Rectal smooth muscle tissue (tissue), 1 donor: ENCODE data around the gene MIX23.

Experiments
- H3K27ac ChIP-seq: one replicate; pipeline ENCODE4 v1.7.0; 2013; ENCODE audit warnings: low read depth, low read length, inconsistent platforms
- H3K27me3 ChIP-seq: one replicate; pipeline ENCODE4 v1.7.0; 2013; ENCODE audit warnings: low read length; ENCODE audit not compliant: control insufficient read depth, insufficient read depth
- H3K36me3 ChIP-seq: one replicate; pipeline ENCODE4 v1.7.0; 2013; ENCODE audit warnings: low read length; ENCODE audit not compliant: control insufficient read depth, insufficient read depth
- H3K4me1 ChIP-seq: one replicate; pipeline ENCODE4 v1.7.0; 2013; ENCODE audit warnings: low read length; ENCODE audit not compliant: control insufficient read depth, insufficient read depth
- H3K4me3 ChIP-seq: one replicate; pipeline ENCODE4 v1.7.0; 2013; ENCODE audit warnings: low read length
- H3K9ac ChIP-seq: one replicate; pipeline ENCODE4 v1.7.0; 2013; ENCODE audit warnings: low read length

The MIX23 gene

DNA sequence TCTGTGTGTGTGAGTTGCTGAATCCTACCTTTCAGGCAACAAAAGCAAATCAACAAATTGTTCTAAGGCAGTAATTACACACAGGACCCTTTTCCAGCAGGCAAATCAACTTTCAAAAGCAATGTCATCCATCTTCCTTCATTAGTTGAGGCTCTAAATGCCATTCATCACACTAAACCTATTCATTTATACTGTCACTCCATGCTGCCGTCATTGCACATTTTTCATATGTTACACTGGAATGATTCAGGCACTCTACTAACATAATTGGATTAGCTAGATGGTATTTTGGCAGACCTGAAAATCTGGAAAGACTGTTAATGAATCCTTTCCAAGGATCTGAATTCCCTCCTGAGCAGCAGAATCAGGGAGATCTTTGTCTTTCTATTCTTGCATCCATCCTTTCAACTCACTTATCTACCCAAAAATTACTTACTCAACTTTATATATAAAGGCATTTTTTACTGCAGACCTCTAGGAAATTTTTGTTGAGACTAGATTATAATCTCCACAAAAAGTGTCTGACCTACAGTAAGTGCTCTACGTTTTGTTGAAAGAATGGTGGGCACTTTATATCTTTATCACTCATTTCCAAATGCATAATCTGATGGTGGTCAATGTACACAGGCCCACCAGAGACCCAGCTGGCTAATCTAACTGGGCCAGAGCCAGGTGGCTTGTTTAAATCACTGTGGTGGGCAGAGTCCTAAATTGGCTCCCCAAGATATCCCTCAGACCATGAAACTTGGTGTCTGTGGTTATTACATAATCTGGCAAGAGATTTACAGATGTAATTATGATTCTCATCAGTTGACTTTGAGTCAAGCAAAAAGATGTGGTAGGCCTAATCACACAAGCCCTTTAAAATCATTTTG is 25.0 kb downstream of the MIX23 start:
- H3K36me3 ChIP-seq, result no peaks in the 10 kb centered on the region
- H3K9ac ChIP-seq, result no peak overlapping the region
- no peaks in the 10 kb centered on the region for H3K27me3 ChIP-seq
- no peak overlapping the region for H3K4me3 ChIP-seq
- H3K4me1 ChIP-seq, result no peaks in the 10 kb centered on the region
- H3K27ac ChIP-seq, result no peak overlapping the region

DNA sequence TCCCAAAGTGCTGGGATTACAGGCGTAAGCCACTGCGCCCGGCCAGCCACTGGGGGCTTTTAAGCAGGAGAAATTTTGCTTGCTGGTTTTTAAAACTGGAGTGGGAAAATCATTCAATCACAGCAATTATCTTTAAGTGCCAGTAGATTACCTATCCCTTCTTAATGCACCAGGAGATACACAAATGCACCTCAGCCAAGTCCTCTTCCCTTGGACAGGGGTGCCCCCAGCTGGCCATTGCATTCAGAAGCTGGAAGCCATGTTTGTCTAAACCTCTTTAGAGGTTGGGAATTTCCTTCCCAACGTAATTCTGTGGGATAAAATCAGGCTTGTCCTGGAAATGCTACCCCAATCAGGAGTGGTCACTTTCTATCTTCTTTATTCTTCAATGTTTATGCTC is 26.6 kb downstream of the MIX23 start:
- H3K27ac ChIP-seq, result no peak overlapping the region
- no peak overlapping the region for H3K9ac ChIP-seq
- no peak overlapping the region for H3K4me3 ChIP-seq
- no peaks in the 10 kb centered on the region for H3K27me3 ChIP-seq
- no peaks in the 10 kb centered on the region for H3K4me1 ChIP-seq
- H3K36me3 ChIP-seq, result no peaks in the 10 kb centered on the region

DNA sequence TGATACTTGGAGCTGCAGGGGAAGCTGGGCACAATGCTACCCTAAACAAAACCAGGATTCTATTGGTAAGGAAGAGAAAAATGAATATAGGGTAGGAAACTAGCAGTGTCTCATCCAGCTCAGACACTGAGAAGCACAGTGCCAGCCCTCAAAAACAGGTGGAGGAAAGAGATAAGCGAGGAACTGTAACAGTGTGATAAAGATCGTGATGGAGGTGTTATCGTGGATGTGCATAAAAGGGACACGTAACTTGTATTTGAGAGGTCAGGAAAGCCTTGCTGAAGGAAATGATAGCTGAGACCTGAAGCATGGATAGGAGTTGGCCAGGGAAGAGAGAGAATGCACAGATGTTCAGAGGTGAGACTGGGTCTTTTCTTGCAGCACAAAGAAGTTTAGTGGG is 27.4 kb downstream of the MIX23 start:
- Histone ChIP-seq H3K36me3 (no peaks in the 10 kb centered on the region), H3K4me1 (no peaks in the 10 kb centered on the region), H3K27me3 (no peaks in the 10 kb centered on the region), H3K4me3 (no peak overlapping the region), H3K9ac (no peak overlapping the region), H3K27ac (no peak overlapping the region)

DNA sequence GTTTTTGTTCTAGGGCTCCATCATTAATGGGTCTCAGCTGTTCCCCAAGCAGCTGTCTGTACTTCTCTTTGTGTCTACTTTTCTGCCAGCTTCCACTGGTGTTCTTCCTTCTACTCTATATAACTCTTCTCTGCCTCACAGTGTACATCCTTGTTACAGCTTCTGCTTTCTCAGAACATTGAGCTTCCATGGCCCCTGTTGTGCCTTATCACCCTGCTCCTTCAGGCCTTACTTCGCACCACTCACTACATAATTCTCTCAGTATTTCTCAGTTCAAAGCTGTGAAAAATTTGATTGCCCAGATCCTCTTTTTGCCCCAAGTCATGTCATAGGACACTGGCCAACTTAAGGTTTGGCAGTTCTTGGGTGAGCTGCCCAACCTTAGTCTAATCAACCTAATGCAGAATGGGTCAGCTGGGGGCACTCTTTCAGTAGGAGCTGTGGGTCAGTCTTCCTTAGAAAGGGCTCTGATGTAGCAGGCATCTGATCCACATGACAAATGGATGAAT is 29.1 kb downstream of the MIX23 start:
- H3K36me3 ChIP-seq, result no peaks in the 10 kb centered on the region
- no peak overlapping the region for H3K9ac ChIP-seq
- no peak overlapping the region for H3K27ac ChIP-seq
- no peaks in the 10 kb centered on the region for H3K27me3 ChIP-seq
- no peaks in the 10 kb centered on the region for H3K4me1 ChIP-seq
- H3K4me3 ChIP-seq, result no peak overlapping the region

DNA sequence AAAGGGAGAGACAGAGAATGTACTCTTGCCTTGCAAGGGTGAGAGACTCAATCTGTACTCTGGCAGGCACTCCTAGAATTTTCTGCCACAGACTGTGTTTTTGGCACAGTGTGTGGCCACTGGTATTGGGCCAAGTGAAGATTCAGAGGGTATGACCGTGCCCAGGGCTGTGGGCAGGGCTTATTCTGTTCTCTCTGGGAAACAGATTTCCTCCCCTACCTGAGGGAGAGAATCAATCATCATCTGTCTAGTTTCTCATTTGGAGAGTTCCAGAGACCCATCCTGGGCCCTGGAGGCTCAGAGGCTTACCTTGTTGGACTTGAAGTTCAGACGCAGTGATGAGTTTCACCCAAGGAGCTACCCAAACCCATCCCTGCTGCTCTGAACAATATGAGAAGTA is 29.8 kb downstream of the MIX23 start:
- Histone ChIP-seq H3K36me3 (no peaks in the 10 kb centered on the region), H3K4me3 (no peak overlapping the region), H3K9ac (no peak overlapping the region), H3K27me3 (no peaks in the 10 kb centered on the region), H3K27ac (no peak overlapping the region), H3K4me1 (no peaks in the 10 kb centered on the region)

DNA sequence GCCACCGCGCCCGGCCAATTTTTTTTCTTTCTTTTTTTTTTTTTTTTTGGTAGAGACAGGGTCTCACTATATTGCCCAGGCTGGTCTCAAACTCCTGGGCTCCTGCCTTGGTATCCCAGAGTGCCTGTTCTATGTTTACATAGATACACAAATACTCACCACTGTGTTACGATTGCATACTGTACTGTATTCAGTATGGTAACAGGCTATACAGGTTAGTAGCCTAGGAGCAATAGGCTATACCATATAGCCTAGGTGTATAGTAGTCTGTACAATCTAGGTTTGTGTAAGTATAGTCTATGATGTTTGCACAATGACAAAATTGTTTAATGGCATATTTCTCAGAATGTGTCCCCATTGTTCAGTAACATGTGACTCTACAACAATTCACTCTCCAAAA is 31.4 kb downstream of the MIX23 start:
- Histone ChIP-seq H3K27ac (no peak overlapping the region), H3K4me3 (no peak overlapping the region), H3K27me3 (no peaks in the 10 kb centered on the region), H3K9ac (no peak overlapping the region), H3K4me1 (no peaks in the 10 kb centered on the region), H3K36me3 (no peaks in the 10 kb centered on the region)

DNA sequence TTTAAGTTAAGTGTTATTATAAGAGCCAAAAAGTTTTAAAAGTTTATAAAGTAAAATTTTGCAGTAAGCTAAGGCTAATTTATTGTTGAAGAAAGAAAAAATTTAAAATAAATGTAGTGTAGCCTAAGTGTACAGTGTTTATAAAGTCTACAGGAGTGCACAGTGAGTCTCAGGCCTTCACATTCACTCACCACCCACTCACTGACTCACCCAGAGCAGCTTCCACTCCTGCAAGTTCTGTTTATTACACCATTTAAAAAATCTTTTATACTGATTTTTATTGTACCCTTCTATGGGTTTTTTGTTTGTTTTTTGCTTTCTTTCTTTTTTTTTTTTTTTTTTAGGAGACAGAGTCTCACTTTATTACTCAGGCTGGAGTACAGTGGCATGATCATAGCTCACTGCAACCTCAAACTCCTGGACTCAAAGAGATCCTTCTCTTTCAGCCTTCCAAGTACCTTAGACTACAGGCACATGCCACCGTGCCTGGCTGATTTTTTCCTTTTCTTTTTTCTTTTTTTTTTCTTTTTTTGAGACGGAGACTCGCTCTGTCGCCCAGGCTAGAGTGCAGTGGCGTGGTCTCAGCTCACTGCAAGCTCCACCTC is 32.1 kb downstream of the MIX23 start:
- Histone ChIP-seq H3K27me3 (no peaks in the 10 kb centered on the region), H3K36me3 (no peaks in the 10 kb centered on the region), H3K27ac (no peak overlapping the region), H3K4me3 (no peak overlapping the region), H3K9ac (no peak overlapping the region), H3K4me1 (no peaks in the 10 kb centered on the region)

DNA sequence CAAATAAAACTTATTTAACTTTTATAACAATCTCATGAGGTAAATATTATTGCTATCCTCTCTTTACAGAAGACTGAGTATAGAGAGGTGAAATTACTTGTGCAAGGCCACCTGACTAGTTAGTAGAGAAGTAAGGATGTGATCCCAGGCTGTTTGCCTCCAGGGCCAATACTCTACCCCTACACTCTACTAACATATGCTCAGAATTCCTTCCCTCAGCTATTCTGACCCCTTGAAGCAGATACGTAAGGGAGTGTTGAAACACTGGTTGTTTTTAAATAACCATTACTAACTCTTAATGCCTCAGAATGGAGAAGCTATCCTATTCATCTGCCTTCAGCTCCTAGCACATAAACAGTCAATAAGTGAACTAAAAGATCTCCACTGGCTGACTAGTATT is 33.9 kb downstream of the MIX23 start:
- no peak overlapping the region for H3K9ac ChIP-seq
- H3K4me1 ChIP-seq, result no peaks in the 10 kb centered on the region
- H3K4me3 ChIP-seq, result no peak overlapping the region
- no peaks in the 10 kb centered on the region for H3K36me3 ChIP-seq
- H3K27me3 ChIP-seq, result no peaks in the 10 kb centered on the region
- H3K27ac ChIP-seq, result no peak overlapping the region

DNA sequence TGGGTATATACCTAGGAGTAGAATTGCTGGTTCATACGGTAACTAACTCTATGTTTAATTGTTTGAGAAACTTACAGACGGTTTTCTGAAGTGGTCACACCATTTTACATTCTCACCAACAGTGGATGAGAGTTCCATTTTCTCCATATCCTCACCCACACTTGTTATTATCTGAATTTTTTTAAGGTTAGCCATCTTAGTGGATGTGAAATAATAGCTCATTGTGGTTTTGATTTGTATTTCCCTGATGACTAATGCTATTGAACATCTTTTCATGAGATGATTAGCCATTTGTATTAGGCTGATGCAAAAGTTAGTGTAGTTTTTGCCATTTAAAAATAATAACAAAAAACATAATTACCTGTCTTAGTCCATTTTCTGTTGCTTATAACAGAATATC is 39.4 kb downstream of the MIX23 start:
- H3K4me3 ChIP-seq, result no peak overlapping the region
- H3K27me3 ChIP-seq, result no peaks in the 10 kb centered on the region
- no peaks in the 10 kb centered on the region for H3K36me3 ChIP-seq
- H3K27ac ChIP-seq, result no peak overlapping the region
- H3K9ac ChIP-seq, result no peak overlapping the region
- H3K4me1 ChIP-seq, result no peaks in the 10 kb centered on the region

DNA sequence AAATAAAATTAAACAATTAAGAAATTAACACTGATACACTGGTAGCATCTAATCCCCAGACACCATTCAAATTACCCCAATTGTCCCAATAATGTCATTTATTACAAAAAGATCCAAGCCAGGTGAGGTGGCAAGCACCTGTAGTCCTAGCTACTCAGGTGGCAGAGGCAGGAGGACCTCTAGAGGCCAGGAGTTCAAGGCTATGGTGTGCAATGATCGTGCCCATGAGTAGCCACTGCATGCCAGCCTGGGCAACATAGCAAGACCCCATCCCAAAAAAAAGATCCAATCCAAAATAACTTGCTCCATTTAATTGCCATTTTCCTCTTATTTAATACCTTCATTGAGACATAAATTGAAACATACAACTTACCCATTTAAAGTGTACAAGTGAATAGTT is 40.2 kb downstream of the MIX23 start:
- H3K4me1 ChIP-seq, result no peaks in the 10 kb centered on the region
- H3K36me3 ChIP-seq, result no peaks in the 10 kb centered on the region
- H3K4me3 ChIP-seq, result no peak overlapping the region
- no peak overlapping the region for H3K9ac ChIP-seq
- no peaks in the 10 kb centered on the region for H3K27me3 ChIP-seq
- H3K27ac ChIP-seq, result no peak overlapping the region

DNA sequence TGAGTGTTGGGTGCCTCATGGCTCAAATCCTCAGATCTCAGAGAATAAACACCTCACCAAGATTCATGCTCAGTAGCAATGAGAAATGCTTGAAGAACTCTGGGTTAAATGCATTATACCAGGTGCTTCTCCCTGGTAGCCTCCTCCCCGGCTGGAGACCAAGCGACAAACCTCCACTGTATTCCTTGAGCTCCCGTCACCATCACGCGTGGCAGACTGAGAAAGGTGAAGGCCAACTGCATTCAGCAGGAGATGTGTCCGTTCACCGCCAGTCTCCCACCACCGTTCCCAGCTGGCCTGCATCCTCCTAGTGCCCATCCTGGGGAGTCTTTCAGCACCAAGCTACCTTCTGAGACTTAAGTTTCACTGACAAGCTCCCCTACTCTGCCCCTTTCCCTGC is 50.5 kb downstream of the MIX23 start:
- Histone ChIP-seq H3K9ac (no peak overlapping the region), H3K36me3 (no peaks in the 10 kb centered on the region), H3K27me3 (no peaks in the 10 kb centered on the region), H3K27ac (no peak overlapping the region), H3K4me1 (no peaks in the 10 kb centered on the region), H3K4me3 (no peak overlapping the region)

DNA sequence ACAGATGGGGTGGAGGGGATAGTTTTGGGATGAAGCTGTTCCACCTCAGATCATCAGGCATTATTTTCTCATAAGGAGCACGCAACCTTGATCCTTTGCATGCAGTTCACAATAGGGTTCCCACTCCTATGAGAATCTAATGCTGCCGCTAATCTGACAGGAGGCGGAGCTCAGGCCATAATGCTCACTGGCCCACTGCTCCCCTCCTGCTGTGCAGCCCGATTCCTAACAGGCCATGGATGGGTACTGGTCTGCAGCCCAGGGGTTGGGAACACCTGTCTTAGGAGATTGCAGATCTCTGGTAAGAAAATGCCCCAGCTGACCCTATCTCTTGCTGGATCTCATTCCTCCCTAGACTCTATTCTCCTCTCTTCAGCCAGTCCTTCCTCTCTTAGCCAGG is 51.1 kb downstream of the MIX23 start:
- Histone ChIP-seq H3K9ac (no peak overlapping the region), H3K27me3 (no peaks in the 10 kb centered on the region), H3K4me1 (no peaks in the 10 kb centered on the region), H3K36me3 (no peaks in the 10 kb centered on the region), H3K27ac (no peak overlapping the region), H3K4me3 (no peak overlapping the region)

DNA sequence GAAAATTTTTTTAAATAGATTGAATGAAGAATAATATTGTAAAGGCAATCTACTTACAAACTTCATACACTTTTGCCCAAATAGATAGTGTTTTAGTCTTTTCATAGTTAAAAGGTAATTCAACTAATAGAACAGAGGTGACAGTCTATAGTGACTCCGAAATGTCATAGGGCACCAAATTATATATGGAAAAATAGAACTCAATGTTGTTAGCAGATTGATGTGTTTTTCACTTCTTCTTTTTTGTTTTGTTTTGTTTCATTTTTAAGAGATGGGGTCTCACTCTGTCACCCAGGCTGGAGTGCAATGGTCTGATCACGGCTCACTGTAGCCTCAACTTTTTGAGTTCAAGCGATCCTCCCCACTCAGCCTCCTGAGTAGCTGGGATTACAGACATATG is 57.3 kb downstream of the MIX23 start:
- no peaks in the 10 kb centered on the region for H3K36me3 ChIP-seq
- no peak overlapping the region for H3K4me3 ChIP-seq
- no peak overlapping the region for H3K27ac ChIP-seq

More for the DNA sequence above, 57.3 kb downstream of the MIX23 start:
- no peaks in the 10 kb centered on the region for H3K4me1 ChIP-seq
- H3K27me3 ChIP-seq, result no peaks in the 10 kb centered on the region
- H3K9ac ChIP-seq, result no peak overlapping the region
